GM18867 (cell line): Measurements from ENCODE around the gene PAX1.

Experiments used
- ATAC-seq: cut with Tn5 transposase; IDR thresholded peaks from one replicate; pipeline ENCODE4 v1.9.1; 2021; ENCODE audit warnings: mild to moderate bottlenecking, moderate library complexity; ENCODE audit not compliant: unreplicated experiment

PAX1 gene

DNA sequence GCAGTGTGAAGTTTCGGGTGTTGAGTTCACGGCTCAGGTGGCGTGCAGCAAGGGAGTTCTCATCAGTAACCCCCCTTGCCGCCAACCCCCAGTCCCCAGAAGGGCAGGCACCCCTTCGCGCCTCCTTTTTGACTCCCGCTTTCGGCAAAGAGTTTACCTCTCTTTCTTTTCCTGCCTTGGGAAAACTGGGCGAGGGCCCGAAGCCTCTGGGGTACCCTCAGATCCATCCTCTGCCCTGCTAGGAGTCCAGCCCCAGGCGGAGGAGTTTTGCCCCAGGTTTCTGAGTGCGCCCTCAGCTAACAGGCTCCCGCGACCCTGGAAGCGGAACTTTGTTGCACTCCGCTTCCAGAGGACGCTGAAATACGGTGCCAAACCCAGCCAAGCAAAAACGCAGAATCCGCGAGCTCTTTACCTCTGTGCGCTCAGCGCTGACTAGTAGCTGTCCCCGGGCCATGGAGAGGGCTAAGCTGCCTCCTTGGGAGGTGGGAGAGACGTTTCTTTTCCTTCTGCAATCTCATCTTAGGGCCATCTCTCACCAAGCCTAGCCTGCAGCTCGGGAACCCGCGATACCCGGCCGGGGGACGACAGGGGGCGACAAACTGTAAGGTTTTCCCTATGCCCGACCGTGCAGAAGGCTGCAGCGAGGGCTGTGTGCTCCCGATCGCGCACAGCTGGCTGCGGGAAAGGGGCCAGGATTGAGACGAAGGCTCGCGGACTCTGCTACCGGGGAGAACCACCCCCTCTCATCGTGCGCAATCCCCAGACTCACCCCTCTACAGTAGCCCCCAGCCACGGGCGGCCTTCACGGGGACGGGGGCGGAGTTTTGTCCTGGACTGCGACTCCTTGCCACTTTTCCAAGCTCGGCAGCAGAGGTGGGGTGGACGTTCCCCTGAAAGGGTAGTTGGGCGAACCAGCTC, 2.7 kb upstream of the PAX1 start:
- no peak for ATAC-seq

DNA sequence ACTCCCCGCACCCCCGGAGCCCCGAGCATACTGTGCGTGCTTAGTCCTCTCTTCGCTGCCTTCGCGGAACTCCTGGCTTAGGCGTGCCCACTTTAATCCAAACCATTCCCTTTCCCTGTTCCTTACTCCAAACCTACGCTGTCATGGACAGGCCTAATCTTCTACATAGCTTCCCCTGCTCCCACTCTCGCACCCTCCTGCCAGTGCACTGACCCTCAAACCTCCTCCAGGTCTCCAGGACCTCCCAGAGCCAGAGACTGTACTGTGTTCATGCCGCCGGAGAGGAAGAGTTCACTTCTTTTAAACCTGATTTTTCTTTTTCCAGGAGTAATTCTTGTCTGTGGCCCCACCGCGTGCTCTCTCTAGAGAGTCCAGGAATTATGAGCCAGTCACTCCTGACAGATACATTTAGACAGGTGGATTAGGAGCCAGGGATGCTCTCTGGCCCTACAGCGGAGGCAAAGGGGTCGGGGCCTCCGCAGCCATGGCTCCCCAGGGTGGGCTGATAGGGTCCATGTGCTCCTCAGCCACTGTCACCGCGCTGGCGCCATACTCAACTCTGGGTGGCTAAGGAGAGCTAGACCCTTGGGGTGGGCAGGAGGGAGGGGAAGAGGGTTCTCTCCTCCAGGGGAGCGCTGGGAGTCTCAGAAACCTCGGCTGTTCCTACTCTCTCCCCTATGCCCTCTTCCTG, 1.6 kb upstream of the PAX1 start:
- ATAC-seq: no peak

DNA sequence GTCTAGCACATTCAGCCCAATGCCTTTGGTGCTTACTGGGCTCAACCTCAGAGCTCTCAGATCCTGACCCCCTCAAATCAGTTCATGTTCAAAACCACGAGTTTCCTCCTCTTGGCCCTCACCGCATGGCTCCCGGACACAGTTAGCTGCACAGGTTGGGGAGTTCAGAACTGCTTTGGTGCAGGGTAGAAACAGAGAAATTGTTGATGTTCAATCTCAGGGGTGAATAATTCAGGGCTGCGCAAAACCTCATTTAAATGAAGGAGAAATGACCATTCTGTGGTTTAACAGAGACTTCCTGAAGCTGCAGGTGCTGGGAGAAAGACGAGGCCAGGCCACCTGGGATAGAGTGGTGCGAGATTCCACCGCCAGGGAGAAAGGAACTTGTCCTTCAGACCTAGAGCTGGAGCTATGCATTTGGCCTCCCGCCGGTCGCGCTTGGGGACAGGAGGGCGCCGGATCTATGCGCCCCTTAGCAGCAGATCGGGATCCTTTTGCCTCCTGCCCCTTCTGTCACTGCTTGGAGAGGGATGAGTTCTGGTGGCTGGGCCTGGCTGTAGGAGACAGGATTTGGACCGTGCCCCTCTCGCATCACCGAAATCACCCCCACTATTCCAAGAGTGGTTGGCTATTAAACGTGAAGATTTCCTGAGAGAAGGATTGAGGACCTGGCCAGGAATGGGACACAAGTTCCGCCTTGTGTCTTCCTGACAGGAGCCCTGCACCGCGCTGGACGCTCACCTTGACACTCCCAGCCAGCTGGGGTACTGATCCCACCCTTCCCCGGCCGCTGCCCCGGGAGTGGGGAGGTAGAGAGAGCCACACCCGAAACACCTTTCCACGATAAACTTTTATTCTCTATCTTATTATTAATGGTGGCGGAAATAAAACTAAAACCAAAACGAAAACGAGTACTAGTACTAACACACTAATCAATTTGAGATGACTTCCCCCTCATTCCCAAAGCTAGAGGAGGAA, 767 bp upstream of the PAX1 start:
- ATAC-seq: no peak

DNA sequence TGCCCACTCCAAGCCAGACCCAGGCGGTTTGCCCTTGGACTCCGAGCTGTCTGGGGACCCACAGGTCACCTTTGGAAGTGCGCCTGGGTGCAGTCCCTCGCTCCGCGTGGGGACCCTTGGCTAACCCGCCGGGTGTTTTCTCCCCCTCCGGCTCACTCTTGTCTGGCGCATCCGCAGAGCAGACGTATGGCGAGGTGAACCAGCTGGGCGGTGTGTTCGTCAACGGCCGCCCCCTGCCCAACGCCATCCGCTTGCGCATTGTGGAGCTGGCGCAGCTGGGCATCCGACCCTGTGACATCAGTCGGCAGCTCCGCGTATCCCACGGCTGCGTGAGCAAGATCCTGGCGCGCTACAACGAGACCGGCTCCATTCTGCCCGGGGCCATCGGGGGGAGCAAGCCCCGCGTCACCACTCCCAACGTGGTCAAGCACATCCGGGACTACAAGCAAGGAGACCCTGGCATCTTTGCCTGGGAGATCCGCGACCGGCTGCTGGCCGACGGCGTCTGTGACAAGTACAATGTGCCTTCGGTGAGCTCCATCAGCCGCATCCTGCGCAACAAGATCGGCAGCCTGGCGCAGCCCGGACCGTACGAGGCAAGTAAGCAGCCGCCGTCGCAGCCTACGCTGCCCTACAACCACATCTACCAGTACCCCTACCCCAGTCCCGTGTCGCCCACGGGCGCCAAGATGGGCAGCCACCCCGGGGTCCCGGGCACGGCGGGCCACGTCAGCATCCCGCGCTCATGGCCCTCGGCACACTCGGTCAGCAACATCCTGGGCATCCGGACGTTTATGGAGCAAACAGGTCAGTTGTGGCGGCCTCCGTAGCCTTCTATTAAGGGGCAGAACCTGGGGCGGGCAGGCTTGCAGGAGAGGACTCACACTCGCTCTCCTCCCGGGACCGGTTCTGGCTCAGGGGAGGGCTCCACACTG, 1.1 kb downstream of the PAX1 start:
- no peak for ATAC-seq

DNA sequence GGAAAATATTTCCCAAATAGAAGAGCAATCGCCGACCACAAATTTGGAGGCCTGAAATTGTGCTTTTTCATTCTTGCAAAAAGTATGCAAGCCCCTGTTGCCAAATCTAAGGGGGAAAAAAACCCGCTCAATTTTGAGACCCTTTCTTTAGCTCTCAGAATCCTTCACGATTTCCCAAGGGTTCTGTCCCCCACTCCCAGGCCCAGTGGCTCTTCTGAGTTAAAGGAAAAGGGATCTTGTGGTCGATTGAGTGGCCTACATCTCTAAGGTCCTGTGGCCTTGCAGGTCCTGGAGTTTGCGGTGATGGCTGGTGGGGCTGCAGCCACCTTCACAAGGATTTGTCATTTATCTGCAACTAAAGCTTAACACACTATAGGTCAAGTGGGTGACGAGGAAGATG, 1.8 kb downstream of the PAX1 start:
- ATAC-seq: no peak

DNA sequence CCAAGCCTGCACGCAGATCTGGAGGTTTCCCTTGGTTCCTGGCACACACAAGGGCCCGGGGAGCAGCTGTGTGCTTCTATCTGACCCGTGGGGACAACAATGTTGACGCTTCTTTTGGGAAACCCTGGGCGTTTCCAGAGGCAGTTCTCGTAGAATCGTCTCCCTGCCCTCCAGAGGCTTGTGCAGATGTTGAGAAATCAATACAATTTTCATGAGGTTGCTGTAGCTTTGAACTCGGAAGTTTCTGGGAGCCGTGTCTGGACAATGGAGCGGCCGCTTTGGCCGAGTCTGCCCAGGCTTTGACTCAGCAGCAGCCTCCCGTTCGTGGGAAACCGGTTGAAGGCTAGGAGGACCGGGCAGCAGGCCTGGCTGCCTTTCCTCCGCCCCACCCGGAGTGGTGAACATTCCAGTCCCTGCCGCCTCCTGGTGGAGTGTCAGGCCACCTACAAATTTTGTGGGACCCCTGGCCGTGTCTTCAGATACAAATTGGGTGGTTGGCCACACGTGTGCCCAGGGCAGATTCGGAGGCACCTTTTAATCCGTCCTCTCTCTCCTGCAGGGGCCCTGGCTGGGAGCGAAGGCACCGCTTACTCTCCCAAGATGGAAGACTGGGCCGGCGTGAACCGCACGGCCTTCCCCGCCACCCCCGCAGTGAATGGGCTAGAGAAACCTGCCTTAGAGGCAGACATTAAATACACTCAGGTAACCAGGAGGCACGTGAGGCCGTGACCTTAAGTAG, 2.7 kb downstream of the PAX1 start:
- no peak for ATAC-seq

DNA sequence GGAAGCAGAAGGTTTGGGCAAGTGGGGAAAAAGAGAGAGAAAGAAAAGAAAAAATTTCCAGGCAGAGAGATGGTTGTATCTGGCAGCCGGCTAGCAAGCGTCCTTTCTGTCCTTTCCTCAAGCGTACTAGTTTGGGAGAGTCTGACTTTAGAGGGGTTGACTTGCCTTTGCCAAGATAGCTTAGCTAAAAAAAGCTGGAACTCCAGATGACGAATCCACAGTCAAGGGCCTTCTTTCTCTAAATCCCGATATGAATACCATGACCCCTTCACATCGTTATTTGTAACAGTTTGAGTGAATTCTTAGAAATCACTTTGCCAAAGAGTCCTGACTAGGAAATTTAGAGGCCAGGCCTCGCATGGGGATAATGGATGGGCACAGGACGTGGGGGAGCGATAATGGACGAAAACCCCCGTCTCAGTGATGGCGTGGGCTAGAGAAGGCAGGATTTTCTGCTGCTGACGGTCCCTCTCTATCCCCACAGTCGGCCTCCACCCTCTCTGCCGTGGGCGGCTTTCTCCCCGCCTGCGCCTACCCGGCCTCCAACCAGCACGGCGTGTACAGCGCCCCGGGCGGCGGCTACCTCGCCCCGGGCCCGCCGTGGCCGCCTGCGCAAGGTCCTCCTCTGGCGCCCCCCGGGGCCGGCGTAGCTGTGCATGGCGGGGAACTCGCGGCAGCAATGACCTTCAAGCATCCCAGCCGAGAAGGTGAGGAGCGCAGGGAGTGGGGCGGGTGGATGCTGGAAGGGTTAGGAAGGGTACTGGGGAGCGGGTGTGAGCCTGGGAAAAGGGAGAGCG, 3.5 kb downstream of the PAX1 start:
- no peak for ATAC-seq

DNA sequence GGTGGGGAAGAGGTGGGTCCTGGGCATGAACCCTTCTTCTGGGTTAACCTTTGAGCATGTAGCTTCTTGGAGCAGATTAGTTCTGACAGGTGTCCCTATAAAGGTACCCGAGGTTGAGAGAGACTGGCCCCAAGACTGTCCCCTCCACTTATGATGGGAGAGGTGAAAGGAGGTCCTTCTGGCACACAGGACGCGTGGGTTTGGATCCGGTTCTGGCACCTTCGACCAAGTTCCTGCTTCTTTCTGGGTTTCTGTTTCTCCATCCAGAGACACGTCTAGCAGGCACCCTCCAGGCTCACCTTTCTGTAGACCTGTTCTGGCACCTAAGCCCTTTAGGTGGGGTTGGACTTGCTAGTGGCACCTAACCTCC, 4.1 kb downstream of the PAX1 start:
- ATAC-seq: no peak

DNA sequence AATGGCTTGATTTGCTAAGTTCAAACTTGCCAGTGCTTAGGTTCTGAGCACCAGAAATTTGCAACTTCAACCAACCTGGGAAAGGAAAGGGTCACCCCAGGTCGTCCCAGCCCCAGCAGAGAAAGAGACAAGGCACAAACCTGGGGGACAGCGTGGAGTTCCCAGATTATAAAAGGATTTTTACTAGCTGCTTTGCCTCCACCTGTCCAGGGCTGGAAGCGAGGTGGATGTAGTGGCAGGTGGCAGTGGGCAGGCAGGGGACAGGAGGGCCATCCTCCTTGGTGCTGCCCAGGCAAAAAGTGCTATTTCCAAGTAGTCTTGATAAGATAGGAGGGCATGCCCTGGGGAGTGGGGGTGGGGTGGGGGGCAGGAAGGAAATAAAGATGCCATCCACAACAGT, 4.9 kb downstream of the PAX1 start:
- no peak for ATAC-seq

DNA sequence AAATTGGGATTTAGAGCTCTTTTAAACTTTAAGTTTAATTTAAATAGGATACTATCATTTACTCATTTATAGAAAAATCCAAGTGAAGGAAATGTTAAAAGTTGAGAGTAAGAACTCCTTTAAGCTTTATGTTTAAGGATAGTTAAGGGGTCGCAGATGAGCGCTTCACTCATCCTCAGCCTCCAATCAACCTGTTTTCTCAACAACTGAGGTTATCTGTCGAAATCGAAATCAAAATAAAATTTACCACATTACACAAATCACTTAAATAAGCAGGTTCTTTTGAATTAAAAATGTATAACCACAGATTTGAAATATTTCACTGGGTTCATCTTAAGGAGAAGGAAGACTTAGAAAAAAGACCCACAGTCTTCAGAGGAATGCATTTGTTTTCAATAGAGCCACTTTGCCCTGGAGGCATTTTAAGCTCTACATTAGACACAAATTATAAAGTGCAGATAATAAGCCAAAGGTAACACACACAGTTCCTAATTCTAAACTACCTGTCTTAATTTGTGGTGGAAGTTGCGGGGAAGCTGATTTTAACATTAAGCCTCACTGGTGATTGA, 5.5 kb downstream of the PAX1 start:
- no peak for ATAC-seq

DNA sequence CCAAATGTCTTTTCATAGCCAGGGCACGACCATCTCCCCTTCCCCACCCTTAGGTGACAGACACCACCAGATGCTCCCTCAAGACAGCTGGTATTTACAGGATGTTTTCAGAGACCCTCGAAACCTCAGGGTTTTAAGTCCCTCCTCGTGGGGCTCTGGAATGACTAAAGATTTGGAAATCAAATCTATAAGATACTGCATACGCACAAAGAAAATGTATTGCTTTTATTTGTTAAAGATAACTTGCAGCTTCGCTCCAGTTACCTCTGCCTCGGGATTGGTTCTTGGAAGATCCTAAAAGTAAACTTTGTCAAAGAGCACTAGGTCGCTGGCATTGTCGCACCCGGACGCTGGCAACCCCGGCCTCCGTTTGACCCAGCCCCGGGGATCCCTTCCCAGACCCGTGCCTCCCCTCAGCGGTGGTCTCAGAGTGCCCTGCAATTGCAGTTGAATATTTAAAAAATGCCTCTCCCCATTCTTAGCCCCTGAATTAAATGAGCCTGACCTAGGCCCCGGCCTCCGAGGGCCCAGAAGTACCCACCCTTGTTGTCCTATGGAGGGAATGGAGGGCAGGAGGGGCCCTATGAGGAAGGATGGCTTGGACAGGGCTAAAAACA, 7.1 kb downstream of the PAX1 start:
- no peak for ATAC-seq

DNA sequence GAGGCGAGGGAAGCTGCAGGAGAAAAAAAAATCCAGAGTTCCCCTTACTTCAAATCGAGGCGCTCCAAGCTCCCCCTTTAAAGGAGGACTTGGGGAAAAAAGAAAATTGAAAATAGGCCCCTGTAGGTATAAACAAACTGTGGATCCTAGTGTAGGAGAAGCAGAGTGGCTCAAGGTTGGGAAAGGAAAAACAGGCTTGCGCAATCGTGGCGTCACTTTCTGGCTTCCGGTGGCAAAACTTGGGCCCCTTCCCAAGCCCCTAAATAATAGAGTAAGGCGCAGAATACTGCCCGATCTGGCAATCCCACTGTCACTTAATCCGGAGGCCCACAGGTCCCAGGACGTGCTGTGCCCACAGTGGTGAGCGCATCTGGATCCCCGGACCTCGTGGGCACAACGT, 8.0 kb downstream of the PAX1 start:
- ATAC-seq: no peak

DNA sequence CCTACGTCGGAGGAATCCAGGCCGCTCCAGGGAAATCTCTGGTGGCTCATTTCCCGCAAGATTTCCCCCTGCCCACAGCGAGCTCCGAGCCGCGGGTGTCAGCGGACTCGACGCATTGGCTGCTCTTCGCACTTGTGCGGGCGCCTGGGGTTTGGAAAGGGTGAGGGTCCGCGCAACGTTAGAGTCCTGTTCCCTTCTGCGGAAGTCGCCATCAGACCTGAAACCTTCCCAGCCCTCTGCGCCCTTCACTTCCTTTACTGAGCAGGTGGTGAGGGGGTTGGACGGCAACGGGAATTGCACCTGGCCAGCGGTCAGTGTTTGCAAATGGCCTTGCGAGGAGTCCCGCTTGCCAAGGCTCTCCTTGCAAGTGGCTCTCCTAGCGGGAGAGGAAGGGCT, 8.4 kb downstream of the PAX1 start:
- no peak for ATAC-seq

DNA sequence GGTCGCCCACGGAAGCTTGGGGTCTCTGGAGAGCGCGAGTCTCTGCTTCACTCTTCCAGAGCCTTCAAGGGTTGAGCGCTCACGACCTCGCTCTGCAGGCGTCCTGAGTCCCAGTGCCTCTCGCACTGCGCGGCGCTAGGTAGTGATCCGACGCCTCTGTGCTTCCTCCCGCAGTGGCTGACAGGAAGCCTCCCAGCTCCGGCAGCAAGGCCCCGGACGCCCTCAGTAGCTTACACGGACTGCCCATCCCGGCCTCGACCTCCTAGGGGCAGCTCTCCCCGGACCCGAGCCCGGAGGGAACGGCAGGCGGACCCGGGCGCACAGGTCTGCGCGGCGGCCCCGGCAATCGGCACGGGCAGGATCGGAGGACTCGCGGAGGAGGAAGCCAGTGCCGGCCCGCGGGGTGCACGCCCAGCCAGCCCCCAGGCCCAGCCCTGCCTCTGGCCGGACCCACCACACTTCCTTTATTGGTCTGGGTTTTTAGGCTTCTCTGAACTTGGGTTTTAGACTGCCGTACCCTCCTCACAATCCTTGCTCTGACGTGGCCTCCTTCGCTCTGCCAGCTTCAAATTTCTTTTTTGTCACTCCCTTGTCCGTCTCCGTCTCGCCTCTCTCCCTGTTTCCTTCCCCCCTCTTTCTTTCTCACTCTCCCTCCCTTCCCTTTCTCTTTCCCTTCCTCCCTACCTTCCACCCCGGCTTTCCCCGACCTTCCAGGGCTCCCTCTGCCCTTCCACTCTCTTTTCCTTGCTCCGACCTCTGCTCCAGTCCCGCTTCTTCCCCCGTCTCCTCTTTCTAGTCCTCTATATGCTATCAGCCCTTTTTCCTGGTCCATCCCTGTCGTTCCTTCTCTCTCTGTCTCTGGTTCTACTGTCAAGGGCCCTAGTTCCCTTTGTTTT, 9.1 kb downstream of the PAX1 start:
- no peak for ATAC-seq

DNA sequence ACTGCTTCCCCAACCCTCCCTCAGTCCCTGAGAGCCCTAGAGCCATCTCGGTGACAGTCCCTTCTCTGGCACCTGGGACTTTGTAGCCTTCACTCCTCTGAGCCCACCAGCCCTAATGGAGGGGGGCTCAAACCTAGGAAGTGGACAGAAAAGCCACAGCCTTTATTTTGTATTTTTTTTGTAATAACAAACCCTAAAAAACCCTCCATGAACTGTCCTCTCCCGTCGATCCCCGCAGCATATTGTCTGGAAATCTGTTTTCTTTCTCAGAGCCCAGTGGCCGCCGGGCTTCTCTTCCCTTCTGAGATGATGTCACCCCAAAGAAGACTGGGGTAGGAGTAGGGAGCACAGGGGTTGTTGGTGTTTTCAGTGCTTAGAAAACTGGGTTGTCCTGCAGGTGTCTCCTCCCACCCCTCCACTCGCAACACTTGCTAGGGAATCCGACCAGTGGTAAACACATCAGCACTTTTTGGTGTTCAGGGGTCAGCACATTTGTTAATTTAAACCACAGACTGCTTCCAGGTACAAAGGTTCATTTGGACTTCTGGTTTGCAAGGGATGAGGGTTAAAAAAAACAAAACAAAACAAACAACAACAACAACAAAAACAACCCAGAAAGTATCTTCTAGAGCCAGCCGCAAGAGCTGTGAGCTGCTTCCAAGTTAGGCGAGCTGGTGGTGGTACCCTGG, 9.9 kb downstream of the PAX1 start:
- no peak for ATAC-seq

DNA sequence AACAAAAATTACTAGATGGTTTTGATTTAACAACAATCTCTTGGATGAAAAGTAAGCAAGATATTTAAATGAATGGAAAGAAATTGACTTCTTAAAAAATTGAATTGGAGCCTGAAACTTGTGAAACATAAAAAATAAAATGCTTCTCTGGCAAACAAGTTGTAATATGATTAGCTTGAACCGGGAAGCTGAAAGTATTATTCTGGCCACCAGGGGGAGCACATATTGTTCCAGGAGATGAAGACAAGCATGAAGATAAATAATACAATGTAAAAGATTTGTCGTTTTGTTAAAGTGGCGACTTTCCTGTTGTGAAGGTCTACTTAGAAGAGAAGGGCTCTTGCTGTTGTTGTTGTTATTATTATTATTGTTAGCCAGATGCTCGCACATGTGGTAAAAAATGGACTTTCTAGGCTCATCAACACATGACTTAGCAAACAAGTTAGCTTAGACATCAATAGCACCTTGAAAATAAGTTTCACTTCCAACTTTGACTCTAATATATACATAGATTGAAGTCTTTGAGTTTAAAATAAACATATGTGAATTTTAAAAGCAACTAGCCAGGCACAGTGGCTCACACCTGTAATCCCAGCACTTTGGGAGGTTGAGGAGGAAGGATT, 14.2 kb downstream of the PAX1 start:
- ATAC-seq: peak; percentile 58
